ENCODE measurements around the gene C1QTNF5. TPM values are rescaled to one million over a fixed set of nuclear protein-coding genes. Genes with fewer than 3 reads are reported as not detected.

The C1QTNF5 gene
- total and polyA plus RNA-seq, 2 donors (not counting 1 experiment from before 2014, with no cell fraction given): not detected

DNA sequence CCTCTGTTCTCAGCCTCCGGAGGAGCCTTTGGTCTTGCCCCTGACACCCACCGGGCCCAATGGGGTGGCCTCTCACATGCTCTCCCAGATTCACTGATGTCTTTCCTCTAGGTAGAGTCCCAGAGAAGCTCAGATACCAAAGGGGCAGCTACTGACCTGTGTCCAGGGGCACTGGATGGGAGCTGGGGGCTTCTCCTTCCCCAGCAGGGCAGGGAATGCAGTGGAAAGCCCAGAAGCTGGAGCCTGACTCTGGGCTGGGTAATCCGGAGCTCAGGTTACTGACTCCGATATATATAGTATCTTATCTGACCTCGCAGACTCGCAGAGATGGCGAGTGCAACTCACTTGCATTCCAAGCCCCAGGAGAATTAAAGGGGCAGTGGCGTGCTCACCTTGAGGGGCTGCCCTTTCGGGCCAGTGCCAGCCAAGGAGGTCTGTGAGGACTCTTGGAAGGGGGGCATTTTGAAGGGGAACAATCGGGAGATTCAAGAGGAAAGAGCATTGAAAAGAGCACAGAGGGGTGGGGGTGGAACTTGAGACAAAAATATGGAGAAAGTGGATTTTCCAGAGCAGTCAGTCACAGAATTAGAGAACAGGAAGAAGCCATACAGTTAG lies 38.3 kb upstream of the C1QTNF5 start:
- WGBS (ENCODE audit: insufficient coverage): 95% methylated on average over 10 of the region's 10 CpGs
- H3K27me3 Mint-ChIP-seq: peaks cover 5% of the 10 kb centered on the region
- no peak overlapping the region for H3K27ac Mint-ChIP-seq
- intact Hi-C loops (cut with micrococcal nuclease): no loop called here
- H3K4me1 ChIP-seq (ENCODE audit: control insufficient read depth in 2 of 2, insufficient read depth in 2 of 2, low read length in 2 of 2): peaks cover 12 to 17% of the 10 kb centered on the region in 2 donors
- H4K20me1 ChIP-seq (ENCODE audit: control insufficient read depth, insufficient read depth, low read length, poor library complexity, severe bottlenecking): no peaks in the 10 kb centered on the region
- no peak overlapping the region for H3K9ac ChIP-seq (ENCODE audit: low read length)
- H3K4me2 ChIP-seq (replicated peaks; ENCODE audit: low read depth, low read length, poor library complexity, severe bottlenecking): no peak overlapping the region
- H3K9me3 ChIP-seq (ENCODE audit: control extremely low read depth in 1 of 3, control insufficient read depth in 2 of 3, insufficient read depth in 1 of 3, low read length in 2 of 3): peaks cover 0 to 4% (median 0%) of the 10 kb centered on the region in 3 donors
- no peak overlapping the region for H3K4me3 Mint-ChIP-seq
- ChIA-PET POLR2A (no interaction called here), CTCF (interaction anchor here (1.1 to 6.5 kb wide), 3 partner anchors 11 to 22 kb away, joined by 3 to 61 read pairs (median 4); no protein-coding TSS in a partner anchor)
- peaks cover 0 to 27% (median 12%) of the 10 kb centered on the region in 4 experiments for H3K27me3 ChIP-seq (replicated peaks in 1 of 4; ENCODE audit: control extremely low read depth in 1 of 4, control insufficient read depth in 3 of 4, insufficient read depth in 4 of 4, low read length in 3 of 4)
- no peaks in the 10 kb centered on the region for H3K9me3 Mint-ChIP-seq (ENCODE audit: insufficient read depth)
- no peaks in the 10 kb centered on the region for H3K79me2 ChIP-seq (ENCODE audit: control insufficient read depth, insufficient read depth, low read length)
- DNase-seq: peak; percentile 5
- no peak overlapping the region for H3K4me3 ChIP-seq (ENCODE audit: control extremely low read depth in 1 of 5, extremely low read depth in 1 of 5, insufficient read depth in 1 of 5, low read depth in 2 of 5, low read length in 4 of 5)
- H3K4me1 Mint-ChIP-seq: peaks cover 6% of the 10 kb centered on the region
- H2AFZ ChIP-seq (ENCODE audit: insufficient read depth, low read depth, low read length, poor library complexity, severe bottlenecking): no peak overlapping the region
- H3K27ac ChIP-seq (ENCODE audit: low read length in 2 of 2): no peak overlapping the region
- ATAC-seq (ENCODE audit: low read depth): no peak
- no peak for TF ChIP-seq EZH2 (IDR thresholded peaks at IDR 0.05; ENCODE audit: borderline replicate concordance, insufficient read depth, low read depth, low read length, poor library complexity, severe bottlenecking)
- TF ChIP-seq, protein P1, sequence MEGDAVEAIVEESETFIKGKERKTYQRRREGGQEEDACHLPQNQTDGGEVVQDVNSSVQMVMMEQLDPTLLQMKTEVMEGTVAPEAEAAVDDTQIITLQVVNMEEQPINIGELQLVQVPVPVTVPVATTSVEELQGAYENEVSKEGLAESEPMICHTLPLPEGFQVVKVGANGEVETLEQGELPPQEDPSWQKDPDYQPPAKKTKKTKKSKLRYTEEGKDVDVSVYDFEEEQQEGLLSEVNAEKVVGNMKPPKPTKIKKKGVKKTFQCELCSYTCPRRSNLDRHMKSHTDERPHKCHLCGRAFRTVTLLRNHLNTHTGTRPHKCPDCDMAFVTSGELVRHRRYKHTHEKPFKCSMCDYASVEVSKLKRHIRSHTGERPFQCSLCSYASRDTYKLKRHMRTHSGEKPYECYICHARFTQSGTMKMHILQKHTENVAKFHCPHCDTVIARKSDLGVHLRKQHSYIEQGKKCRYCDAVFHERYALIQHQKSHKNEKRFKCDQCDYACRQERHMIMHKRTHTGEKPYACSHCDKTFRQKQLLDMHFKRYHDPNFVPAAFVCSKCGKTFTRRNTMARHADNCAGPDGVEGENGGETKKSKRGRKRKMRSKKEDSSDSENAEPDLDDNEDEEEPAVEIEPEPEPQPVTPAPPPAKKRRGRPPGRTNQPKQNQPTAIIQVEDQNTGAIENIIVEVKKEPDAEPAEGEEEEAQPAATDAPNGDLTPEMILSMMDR (IDR thresholded peaks at IDR 0.05): no peak
- H3K36me3 ChIP-seq (replicated peaks in 1 of 2; ENCODE audit: control extremely low read depth in 1 of 2, control insufficient read depth in 1 of 2, extremely low read depth in 1 of 2, insufficient read depth in 2 of 2, low read length in 1 of 2): no peaks in the 10 kb centered on the region

DNA sequence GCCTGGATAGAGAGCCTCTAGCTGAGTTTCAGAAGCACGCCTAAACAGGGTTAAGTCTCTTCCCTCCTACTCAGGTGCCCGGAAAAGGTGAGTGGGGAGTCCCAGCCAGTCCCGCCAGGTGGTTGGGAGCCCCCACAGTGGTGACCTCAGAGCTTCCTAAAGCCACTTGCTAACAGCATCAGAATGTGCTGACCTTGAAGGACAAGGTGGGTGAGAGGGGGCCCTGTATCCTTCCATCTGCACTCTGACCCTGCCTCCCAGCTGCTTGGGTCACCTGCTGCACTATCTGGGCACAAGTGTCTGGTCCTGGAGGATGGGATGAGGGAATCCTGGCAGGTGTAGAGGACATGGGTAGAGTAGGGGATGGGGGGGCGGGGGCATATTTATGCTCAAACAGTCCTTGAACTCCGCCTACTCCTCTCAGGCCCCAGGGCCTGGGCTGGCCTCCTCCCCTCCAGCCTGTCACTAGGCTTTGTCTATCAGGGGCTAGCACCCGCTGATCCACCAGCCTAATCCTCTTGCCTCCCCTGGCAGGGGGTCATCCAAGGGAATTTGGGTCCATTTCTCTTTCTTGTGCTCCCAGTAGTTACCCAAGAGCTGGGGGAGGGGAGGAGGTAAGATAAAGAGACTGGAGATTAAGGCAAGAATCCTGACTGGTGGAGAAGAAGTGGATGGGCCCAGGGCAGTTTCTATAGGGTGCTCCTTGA lies 37.4 kb upstream of the C1QTNF5 start:
- Histone ChIP-seq H3K4me2 (replicated peaks; ENCODE audit: low read depth, low read length, poor library complexity, severe bottlenecking) (no peak overlapping the region), H3K4me3 (ENCODE audit: control extremely low read depth in 1 of 5, extremely low read depth in 1 of 5, insufficient read depth in 1 of 5, low read depth in 2 of 5, low read length in 4 of 5) (no peak overlapping the region), H3K36me3 (replicated peaks in 1 of 2; ENCODE audit: control extremely low read depth in 1 of 2, control insufficient read depth in 1 of 2, extremely low read depth in 1 of 2, insufficient read depth in 2 of 2, low read length in 1 of 2) (no peaks in the 10 kb centered on the region), H4K20me1 (ENCODE audit: control insufficient read depth, insufficient read depth, low read length, poor library complexity, severe bottlenecking) (no peaks in the 10 kb centered on the region), H3K9ac (ENCODE audit: low read length) (no peak overlapping the region), H3K27me3 (replicated peaks in 1 of 4; ENCODE audit: control extremely low read depth in 1 of 4, control insufficient read depth in 3 of 4, insufficient read depth in 4 of 4, low read length in 3 of 4) (peaks cover 0 to 21% (median 8%) of the 10 kb centered on the region in 4 experiments), H2AFZ (ENCODE audit: insufficient read depth, low read depth, low read length, poor library complexity, severe bottlenecking) (no peak overlapping the region), H3K79me2 (ENCODE audit: control insufficient read depth, insufficient read depth, low read length) (no peaks in the 10 kb centered on the region), H3K9me3 (ENCODE audit: control extremely low read depth in 1 of 3, control insufficient read depth in 2 of 3, insufficient read depth in 1 of 3, low read length in 2 of 3) (peaks cover 0 to 4% (median 0%) of the 10 kb centered on the region in 3 donors), H3K4me1 (ENCODE audit: control insufficient read depth in 2 of 2, insufficient read depth in 2 of 2, low read length in 2 of 2) (peaks cover 12 to 17% of the 10 kb centered on the region in 2 donors), H3K27ac (ENCODE audit: low read length in 2 of 2) (no peak overlapping the region)
- intact Hi-C loops (cut with micrococcal nuclease): no loop called here
- H3K4me1 Mint-ChIP-seq: peaks cover 6% of the 10 kb centered on the region
- POLR2A ChIA-PET: no interaction called here
- H3K9me3 Mint-ChIP-seq (ENCODE audit: insufficient read depth): no peaks in the 10 kb centered on the region
- 80% methylated on average over 1 of the region's 6 CpGs for WGBS (ENCODE audit: insufficient coverage)
- TF ChIP-seq, protein P1 (IDR thresholded peaks at IDR 0.05): no peak
- TF ChIP-seq EZH2 (IDR thresholded peaks at IDR 0.05; ENCODE audit: borderline replicate concordance, insufficient read depth, low read depth, low read length, poor library complexity, severe bottlenecking): no peak
- H3K4me3 Mint-ChIP-seq: no peak overlapping the region
- H3K27ac Mint-ChIP-seq: no peak overlapping the region
- no peak for ATAC-seq (ENCODE audit: low read depth)
- CTCF ChIA-PET: interaction anchor here (6.5 kb wide), 1 partner anchor 21 kb away, joined by 61 read pairs; no protein-coding TSS in a partner anchor
- peak; percentile 10 for DNase-seq
- H3K27me3 Mint-ChIP-seq: peaks cover 5% of the 10 kb centered on the region

All from B cell (primary cell).